H1 (cell line): ENCODE data around the gene LENG9. TPM values are rescaled to one million over a fixed set of nuclear protein-coding genes. Genes with fewer than 3 reads are reported as not detected.

Experiments used
- KDM4A ChIP-seq: IDR thresholded peaks from one replicate; pipeline ENCODE4 v1.7.1; 2012; ENCODE audit warnings: low read depth, mild to moderate bottlenecking, moderate library complexity, low read length, inconsistent platforms; ENCODE audit not compliant: severe bottlenecking
- TAF7 ChIP-seq: optimal IDR thresholded peaks from 2 replicates; pipeline ENCODE3; 2011; ENCODE audit warnings: low read depth, mild to moderate bottlenecking, inconsistent platforms, low read length, moderate library complexity, borderline replicate concordance
- ZNF274 ChIP-seq: IDR thresholded peaks from 2 replicates; pipeline ENCODE4 v1.7.0; 2012; ENCODE audit warnings: low read length, borderline replicate concordance; ENCODE audit errors: extremely low read depth
- polyA plus RNA-seq, 7 experiments: library from polyadenylated mRNA; depleted of rRNA in 3 of 7; stranded (reverse) in 5 of 7; unstranded in 2 of 7; fragments of >200 nt in 5 of 7; fragments of 200-250 nt in 2 of 7; gene quantifications; 1 replicate in 5 of 7; 2 replicates in 1 of 7; 4 replicates in 1 of 7; pipeline versions ENCODE4 v1.2.1 to v1.2.3, GENCODE V29; 2011 to 2013; ENCODE audit warnings: missing spikeins in 2 of 7, mixed read lengths in 2 of 7
- total RNA-seq: library from RNA; stranded (reverse); fragmentation: NEBNext Ultra II Directional; extraction: Animal tissue kit (Norgen Biotek cat#: 25700); gene quantifications from 2 replicates; pipeline ENCODE4 v1.2.1, GENCODE V29; 2021
- TF ChIP-seq, protein P1 (sequence below), 3 experiments: IDR thresholded peaks; 1 replicate in 2 of 3; 2 replicates in 1 of 3; pipeline versions ENCODE4 v1.5.1 to v1.6.1; 2011; ENCODE audit warnings: low read length in 3 of 3, mild to moderate bottlenecking in 3 of 3, inconsistent platforms in 2 of 3, low read depth in 1 of 3, moderate library complexity in 1 of 3; ENCODE audit not compliant: insufficient read depth in 1 of 3; ENCODE audit errors: control extremely low read depth in 1 of 3

LENG9 gene
- total and polyA plus RNA-seq, 2 of the 8 experiments (the other 6 are each of a cell fraction or from before 2014, with no cell fraction given), result 1.6 to 3.9 TPM

DNA sequence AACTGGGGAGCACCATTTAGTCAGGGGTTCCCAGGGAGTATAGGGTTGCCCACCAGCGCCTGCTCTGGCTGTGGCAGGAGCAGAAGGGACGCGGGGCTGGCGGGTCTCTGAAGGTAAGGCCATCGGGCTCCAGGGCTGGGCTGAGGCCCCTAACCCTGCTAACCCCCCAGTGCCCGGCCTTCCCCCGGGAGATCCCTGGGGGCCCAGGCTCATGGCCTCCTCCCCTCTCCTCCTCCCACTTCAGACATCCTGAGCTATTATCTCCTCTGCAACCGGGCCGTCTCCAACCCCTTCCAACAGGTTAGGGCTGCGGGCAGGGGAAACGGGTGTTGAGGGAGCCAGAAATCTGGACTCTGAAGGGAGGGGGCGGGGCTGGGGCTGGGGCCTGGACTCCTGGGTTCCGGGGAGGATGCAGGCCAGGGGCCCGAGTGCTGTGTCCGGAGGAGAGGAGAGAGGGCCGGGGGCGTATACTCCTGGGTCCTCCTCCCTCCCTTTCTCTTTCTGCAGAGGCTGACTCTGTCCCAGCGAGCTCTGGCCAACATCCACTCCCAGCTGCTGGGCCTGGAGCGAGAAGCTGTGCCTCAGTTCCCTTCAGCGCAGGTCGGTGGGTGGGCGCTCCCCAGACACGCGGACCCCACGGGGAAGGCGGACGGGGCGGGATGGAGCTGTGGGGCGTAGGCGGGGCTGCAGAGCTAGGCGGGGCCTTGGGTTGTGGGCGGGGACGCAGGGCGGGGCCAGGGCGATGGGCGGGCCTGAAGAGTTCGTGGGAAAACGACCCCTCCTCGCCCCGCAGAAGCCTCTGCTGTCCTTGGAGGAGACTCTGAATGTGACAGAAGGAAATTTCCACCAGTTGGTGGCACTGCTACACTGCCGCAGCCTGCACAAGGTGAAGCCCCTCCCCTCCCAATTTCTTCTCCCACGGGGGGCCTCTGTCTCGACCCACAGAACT lies 33.0 kb downstream of the LENG9 start (continued):
- TF ChIP-seq, protein P1, sequence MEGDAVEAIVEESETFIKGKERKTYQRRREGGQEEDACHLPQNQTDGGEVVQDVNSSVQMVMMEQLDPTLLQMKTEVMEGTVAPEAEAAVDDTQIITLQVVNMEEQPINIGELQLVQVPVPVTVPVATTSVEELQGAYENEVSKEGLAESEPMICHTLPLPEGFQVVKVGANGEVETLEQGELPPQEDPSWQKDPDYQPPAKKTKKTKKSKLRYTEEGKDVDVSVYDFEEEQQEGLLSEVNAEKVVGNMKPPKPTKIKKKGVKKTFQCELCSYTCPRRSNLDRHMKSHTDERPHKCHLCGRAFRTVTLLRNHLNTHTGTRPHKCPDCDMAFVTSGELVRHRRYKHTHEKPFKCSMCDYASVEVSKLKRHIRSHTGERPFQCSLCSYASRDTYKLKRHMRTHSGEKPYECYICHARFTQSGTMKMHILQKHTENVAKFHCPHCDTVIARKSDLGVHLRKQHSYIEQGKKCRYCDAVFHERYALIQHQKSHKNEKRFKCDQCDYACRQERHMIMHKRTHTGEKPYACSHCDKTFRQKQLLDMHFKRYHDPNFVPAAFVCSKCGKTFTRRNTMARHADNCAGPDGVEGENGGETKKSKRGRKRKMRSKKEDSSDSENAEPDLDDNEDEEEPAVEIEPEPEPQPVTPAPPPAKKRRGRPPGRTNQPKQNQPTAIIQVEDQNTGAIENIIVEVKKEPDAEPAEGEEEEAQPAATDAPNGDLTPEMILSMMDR (IDR thresholded peaks at IDR 0.05; ENCODE audit: control extremely low read depth in 1 of 3, insufficient read depth in 1 of 3, low read depth in 1 of 3, low read length in 3 of 3), result peak; percentile 37 to 46 (median 42); a peak in 3 of 4 replicates
- TF ChIP-seq KDM4A (no peak), ZNF274 (no peak), TAF7 (no peak)
